Loucy (cell line): ENCODE data around the gene FAIM2.

Source experiments
- EZH2phosphoT487 ChIP-seq: fragments of 200-600 bp; IDR thresholded peaks from 2 replicates; pipeline ENCODE4 v1.6.1; 2018; ENCODE audit warnings: antibody characterized with exemption, mild to moderate bottlenecking, moderate library complexity, borderline replicate concordance
- TF ChIP-seq, protein P1 (sequence below): fragments of 200-600 bp; sonication (generic); conservative IDR thresholded peaks from 2 replicates; pipeline ENCODE4 v1.5.1; 2014; ENCODE audit warnings: mild to moderate bottlenecking, antibody characterized with exemption, low read length

- TF ChIP-seq, protein P1, sequence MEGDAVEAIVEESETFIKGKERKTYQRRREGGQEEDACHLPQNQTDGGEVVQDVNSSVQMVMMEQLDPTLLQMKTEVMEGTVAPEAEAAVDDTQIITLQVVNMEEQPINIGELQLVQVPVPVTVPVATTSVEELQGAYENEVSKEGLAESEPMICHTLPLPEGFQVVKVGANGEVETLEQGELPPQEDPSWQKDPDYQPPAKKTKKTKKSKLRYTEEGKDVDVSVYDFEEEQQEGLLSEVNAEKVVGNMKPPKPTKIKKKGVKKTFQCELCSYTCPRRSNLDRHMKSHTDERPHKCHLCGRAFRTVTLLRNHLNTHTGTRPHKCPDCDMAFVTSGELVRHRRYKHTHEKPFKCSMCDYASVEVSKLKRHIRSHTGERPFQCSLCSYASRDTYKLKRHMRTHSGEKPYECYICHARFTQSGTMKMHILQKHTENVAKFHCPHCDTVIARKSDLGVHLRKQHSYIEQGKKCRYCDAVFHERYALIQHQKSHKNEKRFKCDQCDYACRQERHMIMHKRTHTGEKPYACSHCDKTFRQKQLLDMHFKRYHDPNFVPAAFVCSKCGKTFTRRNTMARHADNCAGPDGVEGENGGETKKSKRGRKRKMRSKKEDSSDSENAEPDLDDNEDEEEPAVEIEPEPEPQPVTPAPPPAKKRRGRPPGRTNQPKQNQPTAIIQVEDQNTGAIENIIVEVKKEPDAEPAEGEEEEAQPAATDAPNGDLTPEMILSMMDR, result no peak
- TF ChIP-seq EZH2phosphoT487, result no peak
Measured at GRCh38 chr12:49953151-49953550, 49.5 kb upstream of the FAIM2 start.
